GM12878 (cell line): ENCODE measurements around the gene DCPS. TPM values are rescaled to one million over a fixed set of nuclear protein-coding genes. Genes with fewer than 3 reads are reported as not detected.

ENCODE experiments used
- ATAC-seq: fragments of 200-7000 bp; cut with Tn5 transposase; 3 replicates; pipeline ENCODE4 v1.9.1; 2020; ENCODE audit warnings: mild to moderate bottlenecking, moderate library complexity
- BruUV-seq: library from RNA; stranded (reverse); fragments of 400-500 nt; replicated peaks from 2 replicates; lab custom pipeline; 2021; lab: Mats Ljungman, UMichigan
- CTCF ChIA-PET: fragments of 300-600 bp; sonication (Branson Sonifier 250); formaldehyde crosslinking; extraction: SDS; loops from one replicate; lab custom pipeline; 2021; ENCODE audit warnings: inconsistent platforms; lab: Yijun Ruan, JAX
- POLR2A ChIA-PET: fragments of 350-600 bp; formaldehyde crosslinking; extraction: SDS; loops from one replicate; lab custom pipeline; 2021; ENCODE audit warnings: inconsistent platforms; lab: Charles Lee
- RAD21 ChIA-PET: fragments of 300-600 bp; sonication (Branson Sonifier 250); formaldehyde crosslinking; loops from one replicate; lab custom pipeline; 2023; ENCODE audit warnings: antibody characterized with exemption; ENCODE audit not compliant: unreplicated experiment; lab: Charles Lee
- SMC1A ChIA-PET: fragments of 300-600 bp; sonication (Branson Sonifier 250); formaldehyde crosslinking; loops from one replicate; lab custom pipeline; 2023; ENCODE audit not compliant: unreplicated experiment, uncharacterized antibody; lab: Charles Lee
- DNase-seq: peaks from one replicate; pipeline ENCODE4 v3.0.0-alpha.2; 2011; ENCODE audit warnings: low read depth, low spot score
- FAIRE-seq: peaks from 3 replicates; lab custom pipeline; 2011; peaks lifted over from hg19 to GRCh38; lab: Jason Lieb, UNC
- H2AFZ ChIP-seq: 2 replicates; pipeline ENCODE4 v1.6.0; 2011; ENCODE audit warnings: low read depth, low read length, control low read depth; ENCODE audit not compliant: control insufficient read depth
- H3K27ac ChIP-seq: 2 replicates; pipeline ENCODE4 v1.5.1; 2011; ENCODE audit warnings: control low read depth; ENCODE audit not compliant: control insufficient read depth, insufficient read depth
- H3K27me3 ChIP-seq, 2 experiments: replicated peaks in 1 of 2; 2 replicates each; pipeline versions ENCODE4 v1.6.0 to v1.6.1; 2011; ENCODE audit warnings: low read length in 1 of 2; ENCODE audit not compliant: control insufficient read depth in 2 of 2, insufficient read depth in 2 of 2
- H3K36me3 ChIP-seq, 2 experiments: 2 replicates each; pipeline ENCODE4 v1.5.1; 2011; ENCODE audit warnings: low read length in 1 of 2; ENCODE audit not compliant: control insufficient read depth in 2 of 2, insufficient read depth in 2 of 2
- H3K4me1 ChIP-seq: 2 replicates; pipeline ENCODE4 v1.6.1; 2011; ENCODE audit warnings: mild to moderate bottlenecking, low read length, moderate library complexity, mixed read lengths; ENCODE audit not compliant: control insufficient read depth, insufficient read depth
- H3K4me2 ChIP-seq: 2 replicates; pipeline ENCODE4 v1.6.0; 2011; ENCODE audit warnings: control low read depth; ENCODE audit not compliant: control insufficient read depth, insufficient read depth
- H3K4me3 ChIP-seq: fragments of 200-600 bp; sonication (generic); 2 replicates; pipeline ENCODE4 v1.5.1; 2016
- H3K79me2 ChIP-seq: 2 replicates; pipeline ENCODE4 v1.6.0; 2011; ENCODE audit warnings: low read length; ENCODE audit not compliant: control insufficient read depth, insufficient read depth
- H3K9ac ChIP-seq: 2 replicates; pipeline ENCODE4 v1.8.0; 2011; ENCODE audit warnings: low read length, control low read depth, mixed read lengths; ENCODE audit not compliant: control insufficient read depth, insufficient read depth
- H3K9me3 ChIP-seq: replicated peaks from 3 replicates; pipeline ENCODE4 v1.5.1; 2011; ENCODE audit warnings: mild to moderate bottlenecking, low read length; ENCODE audit not compliant: control insufficient read depth, insufficient read depth
- H4K20me1 ChIP-seq: 2 replicates; pipeline ENCODE4 v1.6.0; 2011; ENCODE audit not compliant: control insufficient read depth, insufficient read depth
- BACH1 ChIP-seq: fragments of 450-650 bp; IDR thresholded peaks from 2 replicates; pipeline ENCODE4 v1.6.1; 2017; ENCODE audit warnings: mild to moderate bottlenecking, borderline replicate concordance
- CBFB ChIP-seq: IDR thresholded peaks from 2 replicates; pipeline ENCODE4 v1.6.1; 2016; ENCODE audit warnings: antibody characterized with exemption, low read depth
- FOXK2 ChIP-seq: fragments of 450-650 bp; IDR thresholded peaks from 2 replicates; pipeline ENCODE4 v1.6.1; 2017; ENCODE audit warnings: mild to moderate bottlenecking, moderate library complexity
- HDAC6 ChIP-seq: fragments of 200-600 bp; sonication (generic); IDR thresholded peaks from one replicate; pipeline ENCODE4 v1.8.0; 2017; ENCODE audit warnings: antibody characterized with exemption; ENCODE audit not compliant: unreplicated experiment
- IKZF2 ChIP-seq, 2 experiments: fragments of 450-650 bp; IDR thresholded peaks; 2 replicates each; pipeline ENCODE4 v1.6.1; 2017; ENCODE audit warnings: mild to moderate bottlenecking in 2 of 2, moderate library complexity in 2 of 2
- MYB ChIP-seq: fragments of 150-350 bp; IDR thresholded peaks from 2 replicates; pipeline ENCODE4 v1.6.1; 2014; ENCODE audit warnings: mild to moderate bottlenecking, low read depth, low read length, borderline replicate concordance
- NR2F1 ChIP-seq: fragments of 450-650 bp; conservative IDR thresholded peaks from 2 replicates; pipeline ENCODE4 v1.6.1; 2017; ENCODE audit warnings: mild to moderate bottlenecking
- SP1 ChIP-seq: IDR thresholded peaks from one replicate; pipeline ENCODE4 v1.6.1; 2011; ENCODE audit warnings: low read depth, low read length
- SPI1 ChIP-seq: IDR thresholded peaks from 2 replicates; pipeline ENCODE4 v1.6.1; 2011; ENCODE audit warnings: low read depth, mild to moderate bottlenecking, low read length, moderate library complexity, borderline replicate concordance; ENCODE audit not compliant: insufficient read depth
- TARDBP ChIP-seq: IDR thresholded peaks from 2 replicates; pipeline ENCODE4 v1.6.1; 2016; ENCODE audit warnings: borderline replicate concordance
- ZNF24 ChIP-seq: fragments of 450-650 bp; IDR thresholded peaks from 2 replicates; pipeline ENCODE4 v1.6.1; 2017; ENCODE audit warnings: antibody characterized with exemption, mild to moderate bottlenecking
- ZNF622 ChIP-seq: fragments of 450-650 bp; IDR thresholded peaks from 2 replicates; pipeline ENCODE4 v1.6.1; 2017; ENCODE audit warnings: mild to moderate bottlenecking, inconsistent platforms
- ZSCAN29 ChIP-seq: fragments of 450-650 bp; IDR thresholded peaks from 2 replicates; pipeline ENCODE4 v1.6.1; 2017; ENCODE audit warnings: mild to moderate bottlenecking, moderate library complexity
- ZZZ3 ChIP-seq: IDR thresholded peaks from 2 replicates; pipeline ENCODE4 v1.6.1; 2011; ENCODE audit warnings: low read depth; ENCODE audit not compliant: control insufficient read depth, insufficient read length
- WGBS: methylation state at CpG from one replicate; pipeline ENCODE4 v1.1.6; 2016; ENCODE audit warnings: low lambda C conversion rate; ENCODE audit not compliant: insufficient replicate concordance, insufficient coverage; ENCODE audit errors: missing lambda C conversion rate; 5-methylcytosine and 5-hydroxymethylcytosine counted together
- in situ Hi-C: fragments of 300-500 bp; cut with MboI; formaldehyde crosslinking; loops from 9 replicates; pipeline ENCODE4 v1.14.3; 2018; ENCODE audit warnings: mixed read lengths
- intact Hi-C: fragments of 100-400 bp; cut with micrococcal nuclease; formaldehyde crosslinking; loops from one replicate; pipeline ENCODE4 v1.14.2; 2022; ENCODE audit not compliant: unreplicated experiment
- polyA plus RNA-seq, 11 experiments: library from polyadenylated mRNA; depleted of rRNA in 4 of 11; unstranded in 6 of 11; stranded (reverse) in 5 of 11; fragments of >200 nt; fragmentation: Nextera tagmentation in 4 of 11; fragmentation: Illumina TruSeq in 1 of 11; extraction: Ambion mirVana in 4 of 11; extraction: Trizol in 1 of 11; gene quantifications; 1 replicate in 1 of 11; 2 replicates in 10 of 11; pipeline versions ENCODE4 v1.2.1 to v1.2.3, GENCODE V29; 2011 to 2016; ENCODE audit warnings: inconsistent platforms in 2 of 11, missing spikeins in 2 of 11, low read depth in 1 of 11
- total RNA-seq, 4 experiments: library from RNA; depleted of rRNA in 3 of 4; stranded (reverse); fragments of >200 nt in 3 of 4; fragmentation: Illumina TruSeq in 1 of 4; extraction: Trizol in 1 of 4; gene quantifications; 2 replicates each; pipeline versions ENCODE4 v1.2.1 to v1.2.3, GENCODE V29; 2013 to 2021
- TF ChIP-seq, protein P1 (sequence below): fragments of 450-650 bp; IDR thresholded peaks from 2 replicates; pipeline ENCODE4 v1.6.1; 2017; ENCODE audit warnings: low read depth, mild to moderate bottlenecking, moderate library complexity
- TF ChIP-seq, protein P2 (sequence below): fragments of 450-650 bp; IDR thresholded peaks from 2 replicates; pipeline ENCODE4 v1.6.1; 2017; ENCODE audit warnings: mild to moderate bottlenecking, low read depth, inconsistent platforms; ENCODE audit not compliant: poor library complexity, severe bottlenecking

Gene DCPS
- total and polyA plus RNA-seq, 10 of the 15 experiments (the other 5 are each of a cell fraction or from before 2014, with no cell fraction given): 23.5 to 101 (median 67.4) TPM

DNA sequence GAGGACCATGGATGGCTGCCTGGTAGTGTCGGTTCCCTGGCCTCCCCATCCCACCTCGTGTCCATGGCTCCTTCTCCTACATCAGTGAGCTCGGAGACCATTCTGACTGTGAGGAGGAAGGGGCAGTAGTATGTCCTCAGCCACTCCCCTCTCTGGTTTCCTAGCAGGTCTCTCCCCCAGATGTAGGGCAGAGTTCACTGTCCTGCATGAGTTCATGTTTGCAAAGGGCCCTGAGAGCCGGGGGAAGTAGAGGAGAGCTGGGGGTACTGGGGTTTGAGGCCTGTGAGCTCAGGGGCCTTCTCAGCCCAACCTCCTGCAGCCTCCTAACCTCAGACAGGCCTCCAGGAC lies 33.2 kb downstream of the DCPS start:
- Histone ChIP-seq H3K4me3 (no peak overlapping the region), H3K9ac (no peak overlapping the region), H2AFZ (no peak overlapping the region), H3K27me3 (no peaks in the 10 kb centered on the region), H4K20me1 (no peaks in the 10 kb centered on the region), H3K4me2 (no peak overlapping the region), H3K4me1 (peaks cover 10% of the 10 kb centered on the region), H3K36me3 (peaks cover 24 to 29% of the 10 kb centered on the region in 2 experiments), H3K9me3 (no peaks in the 10 kb centered on the region), H3K79me2 (no peaks in the 10 kb centered on the region), H3K27ac (no peak overlapping the region)
- SMC1A ChIA-PET: interaction anchor here (2.5 kb wide), 1 partner anchor 143 kb away, joined by 9 read pairs; no protein-coding TSS in a partner anchor
- RAD21 ChIA-PET: no interaction called here
- ATAC-seq (no peak), DNase-seq (no peak), FAIRE-seq (no peak)
- 97% methylated on average over 4 of the region's 4 CpGs for WGBS
- BruUV-seq: no TSS peak
- CTCF ChIA-PET: interaction anchor here (1.0 kb wide), 1 partner anchor 26 kb away, joined by 4 read pairs; no protein-coding TSS in a partner anchor
- TF ChIP-seq FOXK2 (no peak), ZNF24 (no peak), ZZZ3 (no peak), HDAC6 (no peak), IKZF2 (IDR thresholded peaks at IDR 0.05) (no peak), TARDBP (no peak), ZSCAN29 (no peak), SP1 (no peak), ZNF622 (no peak), BACH1 (no peak), MYB (no peak), CBFB (no peak), NR2F1 (no peak), SPI1 (no peak)
- TF ChIP-seq, protein P1, sequence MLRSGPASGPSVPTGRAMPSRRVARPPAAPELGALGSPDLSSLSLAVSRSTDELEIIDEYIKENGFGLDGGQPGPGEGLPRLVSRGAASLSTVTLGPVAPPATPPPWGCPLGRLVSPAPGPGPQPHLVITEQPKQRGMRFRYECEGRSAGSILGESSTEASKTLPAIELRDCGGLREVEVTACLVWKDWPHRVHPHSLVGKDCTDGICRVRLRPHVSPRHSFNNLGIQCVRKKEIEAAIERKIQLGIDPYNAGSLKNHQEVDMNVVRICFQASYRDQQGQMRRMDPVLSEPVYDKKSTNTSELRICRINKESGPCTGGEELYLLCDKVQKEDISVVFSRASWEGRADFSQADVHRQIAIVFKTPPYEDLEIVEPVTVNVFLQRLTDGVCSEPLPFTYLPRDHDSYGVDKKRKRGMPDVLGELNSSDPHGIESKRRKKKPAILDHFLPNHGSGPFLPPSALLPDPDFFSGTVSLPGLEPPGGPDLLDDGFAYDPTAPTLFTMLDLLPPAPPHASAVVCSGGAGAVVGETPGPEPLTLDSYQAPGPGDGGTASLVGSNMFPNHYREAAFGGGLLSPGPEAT: no peak
- TF ChIP-seq, protein P2, sequence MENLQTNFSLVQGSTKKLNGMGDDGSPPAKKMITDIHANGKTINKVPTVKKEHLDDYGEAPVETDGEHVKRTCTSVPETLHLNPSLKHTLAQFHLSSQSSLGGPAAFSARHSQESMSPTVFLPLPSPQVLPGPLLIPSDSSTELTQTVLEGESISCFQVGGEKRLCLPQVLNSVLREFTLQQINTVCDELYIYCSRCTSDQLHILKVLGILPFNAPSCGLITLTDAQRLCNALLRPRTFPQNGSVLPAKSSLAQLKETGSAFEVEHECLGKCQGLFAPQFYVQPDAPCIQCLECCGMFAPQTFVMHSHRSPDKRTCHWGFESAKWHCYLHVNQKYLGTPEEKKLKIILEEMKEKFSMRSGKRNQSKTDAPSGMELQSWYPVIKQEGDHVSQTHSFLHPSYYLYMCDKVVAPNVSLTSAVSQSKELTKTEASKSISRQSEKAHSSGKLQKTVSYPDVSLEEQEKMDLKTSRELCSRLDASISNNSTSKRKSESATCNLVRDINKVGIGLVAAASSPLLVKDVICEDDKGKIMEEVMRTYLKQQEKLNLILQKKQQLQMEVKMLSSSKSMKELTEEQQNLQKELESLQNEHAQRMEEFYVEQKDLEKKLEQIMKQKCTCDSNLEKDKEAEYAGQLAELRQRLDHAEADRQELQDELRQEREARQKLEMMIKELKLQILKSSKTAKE: no peak
- POLR2A ChIA-PET: interaction anchor here (0.5 kb wide), 1 partner anchor 17 kb away, joined by 3 read pairs; no protein-coding TSS in a partner anchor
- intact Hi-C loops (no loop called here), in situ Hi-C loops (no loop called here)
